Skeletal muscle satellite cell (primary cell): Measurements from ENCODE around the gene ITPRID1.

Source experiments
- H3K27me3 ChIP-seq: 2 replicates; pipeline ENCODE4 v1.7.0; 2013; ENCODE audit warnings: low read length; ENCODE audit not compliant: control insufficient read depth, insufficient read depth
- H3K36me3 ChIP-seq: 2 replicates; pipeline ENCODE4 v1.7.0; 2013; ENCODE audit warnings: mild to moderate bottlenecking, control low read depth, low read length; ENCODE audit not compliant: insufficient read depth
- H3K4me1 ChIP-seq: 2 replicates; pipeline ENCODE4 v1.7.0; 2013; ENCODE audit warnings: low read length; ENCODE audit not compliant: control insufficient read depth, insufficient read depth
- H3K4me2 ChIP-seq: 2 replicates; pipeline ENCODE4 v1.7.0; 2013; ENCODE audit warnings: mild to moderate bottlenecking, low read length
- H3K4me3 ChIP-seq: 2 replicates; pipeline ENCODE4 v1.7.0; 2013; ENCODE audit warnings: low read length
- H3K9ac ChIP-seq: 2 replicates; pipeline ENCODE4 v1.7.0; 2013; ENCODE audit warnings: mild to moderate bottlenecking, low read depth, low read length, moderate library complexity
- H3K9me3 ChIP-seq: replicated peaks from 2 replicates; pipeline ENCODE4 v1.7.0; 2013; ENCODE audit warnings: mild to moderate bottlenecking, control low read depth, low read length

Gene ITPRID1

DNA sequence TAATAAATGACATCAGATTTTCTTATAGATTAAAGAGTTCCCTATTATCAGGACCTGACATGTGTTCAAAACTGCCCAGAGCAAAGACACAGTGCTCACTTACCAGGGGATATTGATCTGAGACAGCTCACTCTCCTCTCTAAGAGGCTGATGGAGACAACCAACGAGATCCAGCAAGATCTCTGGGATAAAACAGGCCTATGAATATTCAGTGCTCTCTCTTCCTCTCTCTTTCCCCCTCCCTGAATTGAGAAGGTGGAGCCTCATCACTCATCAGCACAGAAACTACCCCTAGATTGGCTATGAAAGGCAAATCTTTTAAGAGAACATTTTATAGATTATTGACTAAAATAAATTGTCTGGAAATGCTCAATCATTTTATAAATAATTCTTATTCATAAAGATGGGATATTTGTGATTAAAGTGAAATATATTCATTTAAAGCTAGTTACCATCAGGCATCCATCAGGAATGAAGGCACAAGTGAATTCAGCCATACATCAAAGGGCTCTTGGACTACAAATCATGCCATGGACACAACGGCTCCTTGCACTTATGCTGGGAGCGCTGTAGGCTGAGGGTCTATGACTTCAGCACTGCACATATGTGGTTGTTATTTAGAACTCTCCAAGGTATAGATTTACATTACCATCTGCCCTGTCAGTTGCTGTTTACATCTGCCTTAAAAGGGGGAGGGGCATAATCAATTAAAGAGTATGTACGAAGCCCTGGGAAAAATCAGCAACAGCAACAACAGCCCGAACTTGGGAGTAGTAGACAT lies 169.7 kb downstream of the ITPRID1 start:
- Histone ChIP-seq H3K4me1 (no peaks in the 10 kb centered on the region), H3K4me2 (no peak overlapping the region), H3K9ac (no peak overlapping the region), H3K27me3 (no peaks in the 10 kb centered on the region), H3K4me3 (no peak overlapping the region), H3K9me3 (no peaks in the 10 kb centered on the region), H3K36me3 (no peaks in the 10 kb centered on the region)

DNA sequence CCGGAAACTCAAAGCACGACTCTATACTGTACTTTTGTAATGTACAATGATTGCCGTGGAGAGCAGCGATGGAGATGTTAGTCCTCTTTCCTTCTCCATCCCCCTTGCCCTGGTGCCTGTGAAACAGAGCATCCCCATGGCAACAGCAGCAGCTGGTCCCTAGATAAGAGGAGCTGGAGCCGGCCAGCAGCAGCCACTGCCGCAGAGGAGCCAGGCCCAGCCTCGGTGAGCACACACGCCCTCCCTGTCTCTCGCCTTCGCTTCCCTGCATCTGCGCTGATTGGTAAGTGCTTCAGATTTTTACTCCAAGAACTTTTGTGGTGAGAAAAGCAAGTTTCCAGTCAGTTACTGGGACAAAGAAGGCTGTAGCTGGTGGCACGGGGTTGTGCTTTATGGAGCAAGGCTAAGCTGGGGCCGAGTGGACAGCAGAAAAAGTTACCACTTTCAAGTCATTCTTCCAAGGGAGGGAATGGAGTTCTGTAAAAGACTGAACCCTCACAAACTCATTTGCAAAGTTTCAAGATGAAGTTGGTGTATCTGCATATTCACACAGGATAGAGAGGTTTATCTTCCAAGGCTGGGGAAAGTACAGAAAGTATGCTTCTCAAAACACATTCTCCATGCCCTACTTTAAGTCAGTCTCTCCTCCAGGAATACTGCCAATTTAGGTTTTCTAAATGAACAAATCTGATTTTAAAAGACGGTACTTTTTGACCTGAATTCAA lies 173.3 kb downstream of the ITPRID1 start, which contains the start of gene PPP1R17:
Gene PPP1R17 (plus strand): TSS at position 192 of the 725 bp plus-strand sequence. CDS start 5,227 bp downstream, outside the sequence.
- Histone ChIP-seq H3K9ac (no peak within 1 kb of the TSS), H3K4me1 (no peaks in the 10 kb centered on the region), H3K4me2 (no peak within 1 kb of the TSS), H3K27me3 (no peaks in the 10 kb centered on the region), H3K4me3 (no peak within 1 kb of the TSS), H3K36me3 (no peaks in the 10 kb centered on the region), H3K9me3 (no peaks in the 10 kb centered on the region)

DNA sequence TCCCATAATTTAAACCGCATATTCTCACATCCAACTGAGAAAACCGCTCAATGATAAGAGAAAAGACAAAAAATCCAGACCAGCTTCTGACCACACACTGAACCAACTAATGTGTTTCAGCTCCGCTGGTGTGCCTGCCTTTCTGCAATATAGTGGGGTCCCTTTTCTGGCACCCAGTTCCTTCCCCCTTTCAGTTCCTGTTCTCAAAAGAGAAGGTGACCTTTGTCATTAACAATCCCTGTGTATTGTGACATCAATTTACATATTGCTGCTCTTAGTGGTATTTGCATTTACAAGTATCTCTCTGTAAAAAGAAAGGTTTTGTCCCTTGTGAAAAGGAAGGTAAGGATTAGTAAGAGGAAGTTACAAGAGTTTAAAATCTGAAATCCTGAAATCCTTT lies 174.5 kb downstream of the ITPRID1 start:
- Histone ChIP-seq H3K9me3 (no peaks in the 10 kb centered on the region), H3K9ac (no peak overlapping the region), H3K4me1 (no peaks in the 10 kb centered on the region), H3K4me3 (no peak overlapping the region), H3K36me3 (no peaks in the 10 kb centered on the region), H3K27me3 (no peaks in the 10 kb centered on the region), H3K4me2 (no peak overlapping the region)

DNA sequence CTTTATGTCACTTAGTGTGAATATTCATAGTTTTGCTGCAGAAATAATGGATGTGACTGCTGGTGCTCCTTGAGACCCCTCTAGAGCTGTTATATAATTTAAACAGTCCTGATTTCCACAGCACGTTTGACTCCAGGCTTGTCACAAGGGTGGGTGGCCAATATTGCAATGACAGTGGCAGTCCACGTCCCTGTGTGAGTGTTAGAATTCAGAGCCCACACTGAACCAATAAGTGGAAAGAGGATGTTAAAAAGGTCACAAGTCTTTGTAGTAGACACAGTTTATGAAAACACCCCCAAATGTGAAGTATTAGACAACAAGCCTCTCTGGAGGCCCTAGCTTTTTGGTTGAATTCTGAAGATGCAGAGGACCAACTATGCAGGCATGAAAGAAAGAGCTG lies 175.1 kb downstream of the ITPRID1 start:
- no peaks in the 10 kb centered on the region for H3K27me3 ChIP-seq

DNA sequence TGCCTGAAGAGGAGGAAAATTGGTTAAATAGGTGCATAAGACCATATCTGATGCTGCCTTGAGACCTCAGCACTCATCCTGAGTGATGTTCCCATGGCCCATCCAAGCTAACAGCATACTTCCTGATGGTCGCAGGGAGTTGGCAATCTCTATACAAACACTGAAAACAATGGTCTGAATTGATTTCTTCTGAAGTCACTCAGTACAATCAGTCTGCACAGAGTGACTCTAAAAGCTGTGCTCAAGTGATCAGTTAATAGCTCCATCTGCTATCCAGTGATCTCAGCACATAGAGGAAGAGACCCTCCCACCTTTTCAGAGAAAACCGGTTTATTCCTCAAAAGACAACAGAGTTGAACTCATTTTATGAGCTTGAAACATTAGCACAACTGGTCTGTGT lies 177.0 kb downstream of the ITPRID1 start:
- no peaks in the 10 kb centered on the region for H3K36me3 ChIP-seq
- no peaks in the 10 kb centered on the region for H3K4me1 ChIP-seq
- H3K4me2 ChIP-seq, result no peak overlapping the region
- no peaks in the 10 kb centered on the region for H3K27me3 ChIP-seq
- H3K9me3 ChIP-seq, result no peaks in the 10 kb centered on the region
- H3K9ac ChIP-seq, result no peak overlapping the region
- H3K4me3 ChIP-seq, result no peak overlapping the region

More for the DNA sequence above, 175.1 kb downstream of the ITPRID1 start:
- Histone ChIP-seq H3K9me3 (no peaks in the 10 kb centered on the region), H3K9ac (no peak overlapping the region), H3K4me3 (no peak overlapping the region), H3K4me1 (no peaks in the 10 kb centered on the region), H3K36me3 (no peaks in the 10 kb centered on the region), H3K4me2 (no peak overlapping the region)

DNA sequence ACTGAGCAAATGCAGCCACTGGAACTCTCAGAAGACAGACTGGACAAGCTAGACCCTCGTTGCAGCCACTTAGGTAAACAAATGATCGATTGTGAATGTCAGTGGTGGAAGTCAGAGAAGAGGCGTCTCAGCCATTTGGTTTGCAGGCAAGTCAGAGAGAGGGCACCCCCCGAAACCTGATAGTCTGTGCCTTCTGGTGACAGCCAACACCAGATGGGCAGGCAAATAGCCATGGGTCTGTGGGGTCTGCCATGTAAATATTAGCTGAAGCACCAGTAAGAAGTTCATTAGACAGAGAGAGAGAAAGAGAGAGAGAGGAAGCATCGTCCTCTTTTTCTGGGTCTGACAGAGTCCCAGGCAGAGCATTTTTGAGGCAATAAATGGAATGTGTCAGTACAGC lies 178.6 kb downstream of the ITPRID1 start:
- H3K9me3 ChIP-seq, result no peaks in the 10 kb centered on the region
- H3K4me1 ChIP-seq, result no peaks in the 10 kb centered on the region
- H3K4me2 ChIP-seq, result no peak overlapping the region
- H3K36me3 ChIP-seq, result no peaks in the 10 kb centered on the region
- H3K9ac ChIP-seq, result no peak overlapping the region
- H3K27me3 ChIP-seq, result no peaks in the 10 kb centered on the region
- no peak overlapping the region for H3K4me3 ChIP-seq

DNA sequence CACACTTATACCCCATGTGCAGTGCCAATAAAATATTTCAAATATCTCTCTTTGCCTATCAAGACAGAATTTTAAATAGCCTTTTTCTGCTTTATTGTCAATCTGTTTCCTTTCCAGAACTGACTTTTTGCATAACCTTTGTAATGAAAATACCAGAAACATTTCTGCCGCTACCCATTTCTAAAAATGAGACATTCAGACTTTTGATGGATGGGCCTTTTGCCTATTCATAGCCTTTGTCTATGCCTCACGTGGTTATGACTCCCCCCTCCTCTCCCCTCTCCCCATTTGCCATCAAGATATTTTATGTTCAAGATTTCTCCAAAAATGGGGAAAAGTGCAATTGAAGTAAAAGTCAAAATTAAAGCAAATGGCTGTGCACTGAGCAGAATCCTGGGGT lies 179.0 kb downstream of the ITPRID1 start:
- Histone ChIP-seq H3K4me3 (no peak overlapping the region), H3K27me3 (no peaks in the 10 kb centered on the region), H3K4me2 (no peak overlapping the region), H3K9me3 (no peaks in the 10 kb centered on the region), H3K4me1 (no peaks in the 10 kb centered on the region), H3K9ac (no peak overlapping the region), H3K36me3 (no peaks in the 10 kb centered on the region)

DNA sequence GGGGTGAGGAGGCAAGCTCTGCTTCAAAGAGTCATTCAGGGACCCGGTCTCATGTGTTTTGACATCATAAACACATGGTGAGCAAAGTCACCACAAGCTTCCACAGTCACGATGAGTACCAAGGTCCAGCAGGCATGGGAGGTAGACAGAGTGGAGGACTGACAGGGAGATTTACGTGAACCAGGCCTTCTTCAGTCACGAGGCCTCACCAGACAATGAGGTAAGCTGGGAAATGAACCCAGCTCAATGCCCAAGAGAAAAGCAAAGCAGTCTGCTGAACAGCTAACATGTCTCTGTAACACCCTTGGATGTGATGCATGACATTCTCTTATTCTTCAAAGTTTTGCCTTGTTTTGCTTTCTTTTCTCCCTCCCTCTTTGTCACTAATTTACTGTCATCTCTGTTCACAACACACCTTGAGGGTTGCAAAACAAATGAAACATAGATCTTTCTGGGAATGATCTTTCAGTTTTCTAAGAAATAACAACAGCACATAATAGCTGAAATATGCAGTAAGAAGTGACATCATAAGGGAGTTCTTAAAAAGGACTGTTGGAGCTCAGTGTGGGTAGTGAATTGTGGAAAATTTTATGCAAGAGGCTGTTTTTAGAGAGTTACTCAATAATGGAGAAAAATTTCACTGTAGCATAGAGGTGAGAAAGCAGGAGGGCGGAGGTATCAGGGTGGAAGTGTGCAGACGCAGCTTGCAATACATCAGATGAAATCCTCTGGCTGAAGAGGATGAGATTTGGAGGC lies 182.1 kb downstream of the ITPRID1 start:
- no peak overlapping the region for H3K4me3 ChIP-seq
- no peaks in the 10 kb centered on the region for H3K4me1 ChIP-seq
- H3K36me3 ChIP-seq, result no peaks in the 10 kb centered on the region
- H3K27me3 ChIP-seq, result no peaks in the 10 kb centered on the region
- H3K4me2 ChIP-seq, result no peak overlapping the region
- H3K9me3 ChIP-seq, result no peaks in the 10 kb centered on the region
- no peak overlapping the region for H3K9ac ChIP-seq

DNA sequence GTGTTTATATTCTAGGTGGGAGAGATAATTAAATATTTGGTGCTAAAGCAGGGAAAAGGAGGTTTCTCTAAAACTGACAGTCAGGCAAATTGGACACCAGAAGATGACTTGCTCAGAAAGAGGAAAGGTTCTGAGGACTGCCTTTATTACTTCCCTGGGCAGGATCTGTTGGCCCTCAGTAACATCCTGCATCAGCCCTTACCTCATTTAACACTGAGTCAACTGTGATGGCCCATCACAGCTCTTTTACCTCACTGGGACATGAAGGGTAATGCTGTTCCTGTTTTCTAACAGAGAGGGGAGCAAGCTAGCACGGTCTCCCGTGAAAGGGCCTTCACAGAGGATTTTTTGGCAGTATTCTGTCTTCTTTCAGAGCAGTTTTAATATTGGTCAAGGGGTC lies 185.2 kb downstream of the ITPRID1 start:
- Histone ChIP-seq H3K36me3 (no peaks in the 10 kb centered on the region), H3K4me2 (no peak overlapping the region), H3K9ac (no peak overlapping the region), H3K9me3 (no peaks in the 10 kb centered on the region), H3K4me1 (no peaks in the 10 kb centered on the region), H3K27me3 (no peaks in the 10 kb centered on the region), H3K4me3 (no peak overlapping the region)

DNA sequence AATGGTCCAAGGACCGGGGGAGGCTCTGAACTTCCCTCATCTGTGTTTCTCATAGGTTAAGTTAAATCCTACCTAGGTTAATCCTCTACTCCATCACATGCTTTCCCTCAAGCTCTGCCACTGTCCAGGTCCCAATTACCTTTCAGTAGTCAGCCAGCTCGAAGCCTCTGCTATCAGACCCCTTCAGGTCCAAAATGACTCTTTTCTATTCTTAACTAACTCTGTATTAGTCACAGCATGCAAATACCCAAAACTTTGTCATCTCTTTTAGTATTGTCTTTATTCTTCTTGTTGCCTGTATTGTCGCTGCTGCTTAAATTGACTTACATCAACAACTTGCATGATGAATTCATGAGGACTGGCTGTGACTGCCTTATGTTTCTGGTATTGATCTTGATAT lies 188.5 kb downstream of the ITPRID1 start:
- Histone ChIP-seq H3K9ac (no peak overlapping the region), H3K4me2 (no peak overlapping the region), H3K4me3 (no peak overlapping the region), H3K36me3 (no peaks in the 10 kb centered on the region), H3K9me3 (no peaks in the 10 kb centered on the region), H3K4me1 (no peaks in the 10 kb centered on the region), H3K27me3 (no peaks in the 10 kb centered on the region)

DNA sequence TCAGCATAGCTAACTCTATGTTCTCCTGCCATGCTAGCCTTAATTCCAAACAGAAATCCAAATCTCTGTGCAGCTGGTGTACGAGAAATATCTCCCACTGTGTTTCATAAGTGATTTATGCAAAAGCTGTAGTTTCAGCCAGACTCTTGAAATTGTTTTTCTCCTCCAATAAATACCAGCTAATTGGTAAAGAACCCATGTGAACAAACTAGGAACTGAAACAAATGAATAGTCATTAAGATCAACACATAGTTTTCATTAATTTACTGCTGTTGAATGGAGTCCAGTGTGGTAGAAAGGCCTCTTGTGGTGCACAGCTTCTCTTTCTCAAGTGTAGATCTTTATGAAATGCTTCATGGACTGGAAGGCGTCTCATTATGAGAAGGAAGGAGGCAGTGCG lies 191.5 kb downstream of the ITPRID1 start:
- Histone ChIP-seq H3K4me2 (no peak overlapping the region), H3K4me1 (no peaks in the 10 kb centered on the region), H3K4me3 (no peak overlapping the region), H3K9ac (no peak overlapping the region), H3K27me3 (no peaks in the 10 kb centered on the region), H3K36me3 (no peaks in the 10 kb centered on the region), H3K9me3 (no peaks in the 10 kb centered on the region)
